ENCODE measurements around the gene NDUFV2.

NDUFV2 gene

DNA sequence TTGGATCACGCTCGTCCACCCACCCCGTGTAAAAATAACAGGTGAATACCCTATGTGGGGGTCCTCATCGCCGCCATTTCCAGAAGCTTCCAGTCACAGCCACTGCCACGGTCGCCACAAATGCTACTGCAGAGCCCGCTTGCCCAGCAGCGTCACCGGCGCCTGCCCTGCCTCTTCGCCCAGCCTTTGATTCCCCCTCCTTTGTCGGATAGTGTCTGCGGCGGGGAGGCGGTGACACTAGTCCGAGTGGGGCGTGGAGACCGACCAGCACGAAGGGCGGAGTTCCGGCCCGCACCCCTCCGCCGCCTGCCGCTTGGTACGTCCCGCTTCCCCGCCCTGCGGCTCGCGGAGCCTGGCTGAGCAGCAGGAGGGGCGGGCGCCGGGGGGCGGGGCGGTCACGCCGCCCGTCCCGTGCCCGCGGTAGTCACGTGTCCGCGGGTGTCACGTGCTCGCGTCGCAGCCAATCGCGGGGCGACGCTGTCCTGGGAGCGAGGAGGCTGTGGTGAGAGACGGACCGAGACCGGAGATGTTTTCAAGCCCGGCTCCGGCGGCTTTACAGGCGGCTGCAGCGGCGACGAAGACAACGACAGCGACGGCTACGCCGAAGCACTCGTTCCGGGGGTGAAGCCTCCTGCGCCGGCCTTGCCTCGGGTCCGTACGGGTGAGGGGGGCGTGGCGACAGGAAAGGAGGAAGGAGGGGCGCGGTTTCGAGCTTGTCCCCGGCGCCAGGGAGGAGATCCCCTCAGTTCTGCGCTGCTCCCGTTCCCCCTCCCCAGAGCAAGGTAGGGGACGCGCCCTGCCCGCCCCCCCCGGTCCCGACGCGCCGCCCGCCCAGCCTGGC lies 34.0 kb downstream of the NDUFV2 start, which contains the start of gene ANKRD12:
TSS of gene ANKRD12 (plus strand) at position 467 of the 841 bp plus-strand sequence. CDS start 45,652 bp downstream, outside the sequence.
- Histone ChIP-seq H3K27me3 (ENCODE audit: low read depth) (no peaks in the 10 kb centered on the region), H3K36me3 (replicated peaks) (peaks cover 9% of the 10 kb centered on the region), H3K9me3 (no peaks in the 10 kb centered on the region), H3K4me3 (peak within 1 kb of the TSS; percentile 78), H3K4me1 (peaks cover 36% of the 10 kb centered on the region)
- DNase-seq (ENCODE audit: low spot score in 2 of 2) = peak; percentile 97
- in situ Hi-C loops (cut with MboI; ENCODE audit: low sequenced_read_pairs) = no loop called here

- Histone ChIP-seq H3K9me3 (no peaks in the 10 kb centered on the region), H3K27me3 (ENCODE audit: low read depth) (no peaks in the 10 kb centered on the region), H3K4me1 (peaks cover 44% of the 10 kb centered on the region), H3K4me3 (peak overlapping the region; percentile 78), H3K36me3 (replicated peaks) (peaks cover 4% of the 10 kb centered on the region; the same call in 1 of the 2 replicates)
- DNase-seq (ENCODE audit: low spot score in 2 of 2) = peak; percentile 71 to 77
- in situ Hi-C loops (cut with MboI; ENCODE audit: low sequenced_read_pairs) = no loop called here
Observed at GRCh38 chr18:9137168-9138066, 34.9 kb downstream of the NDUFV2 start.

DNA sequence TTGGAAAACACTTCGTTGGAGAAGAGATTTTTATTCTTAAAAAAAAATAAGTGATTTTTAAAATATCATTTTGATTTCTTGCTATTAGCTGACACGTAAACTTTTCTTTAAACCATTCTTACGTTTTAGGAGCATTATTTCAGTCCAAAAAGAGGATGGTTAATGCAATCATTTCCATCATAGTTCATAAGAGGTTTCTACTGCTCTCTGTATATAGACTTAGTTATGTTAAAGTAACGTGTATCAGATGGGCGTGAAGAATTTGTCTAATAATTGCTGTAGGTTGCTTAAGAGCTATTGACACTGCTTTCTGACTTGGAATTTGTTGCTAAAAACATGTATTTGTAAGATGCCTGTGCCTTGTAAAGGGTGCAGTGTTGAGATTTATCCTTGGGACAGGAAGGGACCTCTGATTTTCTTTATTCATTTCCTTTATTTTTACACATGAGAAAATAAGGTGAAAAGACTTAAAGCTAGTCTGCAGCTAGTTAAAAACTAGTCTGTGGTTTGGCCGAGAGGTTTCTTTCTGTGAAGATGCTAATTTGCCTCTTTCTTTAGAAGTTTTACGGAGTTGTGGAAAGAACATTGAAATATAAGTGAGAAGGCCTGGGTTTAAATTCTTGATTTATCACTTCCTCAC lies 37.0 kb downstream of the NDUFV2 start:
- Histone ChIP-seq H3K27me3 (ENCODE audit: low read depth) (no peaks in the 10 kb centered on the region), H3K4me1 (peaks cover 42% of the 10 kb centered on the region), H3K4me3 (no peak overlapping the region; the same call in 1 of the 2 replicates), H3K36me3 (replicated peaks) (no peaks in the 10 kb centered on the region), H3K9me3 (no peaks in the 10 kb centered on the region)
- no peak for DNase-seq (ENCODE audit: low spot score in 2 of 2)
- in situ Hi-C loops (cut with MboI; ENCODE audit: low sequenced_read_pairs) = no loop called here

- in situ Hi-C loops (cut with MboI; ENCODE audit: low sequenced_read_pairs) = no loop called here
- H3K36me3 ChIP-seq (replicated peaks) = no peaks in the 10 kb centered on the region
- no peaks in the 10 kb centered on the region for H3K27me3 ChIP-seq (ENCODE audit: low read depth)
- no peaks in the 10 kb centered on the region for H3K9me3 ChIP-seq
- H3K4me1 ChIP-seq = peaks cover 38% of the 10 kb centered on the region
- H3K4me3 ChIP-seq = no peak overlapping the region; the same call in 1 of the 2 replicates
- no peak for DNase-seq (ENCODE audit: low spot score in 2 of 2)
Observed at GRCh38 chr18:9140381-9140780, 37.9 kb downstream of the NDUFV2 start.

GRCh38 chr18:9140984-9141383 lies 38.5 kb downstream of the NDUFV2 start:
- DNase-seq (ENCODE audit: low spot score in 2 of 2) = no peak
- no peak overlapping the region for H3K4me3 ChIP-seq
- in situ Hi-C loops (cut with MboI; ENCODE audit: low sequenced_read_pairs) = no loop called here
- peaks cover 37% of the 10 kb centered on the region for H3K4me1 ChIP-seq
- no peaks in the 10 kb centered on the region for H3K9me3 ChIP-seq
- no peaks in the 10 kb centered on the region for H3K27me3 ChIP-seq (ENCODE audit: low read depth)
- no peaks in the 10 kb centered on the region for H3K36me3 ChIP-seq (replicated peaks)

GRCh38 chr18:9146224-9146623 lies 43.7 kb downstream of the NDUFV2 start:
- no peak overlapping the region for H3K4me3 ChIP-seq
- H3K27me3 ChIP-seq (ENCODE audit: low read depth) = no peaks in the 10 kb centered on the region
- no peaks in the 10 kb centered on the region for H3K9me3 ChIP-seq
- in situ Hi-C loops (cut with MboI; ENCODE audit: low sequenced_read_pairs) = no loop called here
- peaks cover 12% of the 10 kb centered on the region for H3K4me1 ChIP-seq
- H3K36me3 ChIP-seq (replicated peaks) = no peaks in the 10 kb centered on the region
- DNase-seq (ENCODE audit: low spot score in 2 of 2) = no peak

GRCh38 chr18:9147440-9148202 lies 45.1 kb downstream of the NDUFV2 start:
- peak; percentile 49 to 73 for DNase-seq (ENCODE audit: low spot score in 2 of 2)
- Histone ChIP-seq H3K4me3 (no peak overlapping the region), H3K4me1 (no peaks in the 10 kb centered on the region; the same call in 1 of the 2 replicates)

DNA sequence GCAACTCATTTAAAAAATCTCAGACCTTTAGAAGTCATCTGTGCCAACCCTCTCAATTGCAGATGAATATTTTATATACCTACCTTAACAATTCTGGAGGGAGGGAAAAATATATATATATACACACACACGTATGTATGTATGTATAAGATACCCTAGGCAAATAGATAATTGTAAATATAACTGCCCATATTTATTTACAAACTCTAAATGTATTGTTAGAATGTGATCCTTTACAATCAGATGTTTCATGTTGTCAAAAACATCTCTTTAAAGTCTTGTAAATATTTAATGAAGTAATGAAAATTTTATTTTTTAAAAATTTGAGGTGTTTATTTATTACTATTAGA lies 45.7 kb downstream of the NDUFV2 start:
- Histone ChIP-seq H3K4me3 (no peak overlapping the region), H3K9me3 (no peaks in the 10 kb centered on the region), H3K36me3 (replicated peaks) (no peaks in the 10 kb centered on the region; the same call in 1 of the 2 replicates), H3K27me3 (ENCODE audit: low read depth) (no peaks in the 10 kb centered on the region), H3K4me1 (no peaks in the 10 kb centered on the region; the same call in 1 of the 2 replicates)
- in situ Hi-C loops (cut with MboI; ENCODE audit: low sequenced_read_pairs) = no loop called here
- DNase-seq (ENCODE audit: low spot score in 2 of 2) = no peak

More at GRCh38 chr18:9147440-9148202, 45.1 kb downstream of the NDUFV2 start:
- Histone ChIP-seq H3K9me3 (no peaks in the 10 kb centered on the region), H3K36me3 (replicated peaks) (no peaks in the 10 kb centered on the region; the same call in 1 of the 2 replicates), H3K27me3 (ENCODE audit: low read depth) (no peaks in the 10 kb centered on the region)
- in situ Hi-C loops (cut with MboI; ENCODE audit: low sequenced_read_pairs) = no loop called here

DNA sequence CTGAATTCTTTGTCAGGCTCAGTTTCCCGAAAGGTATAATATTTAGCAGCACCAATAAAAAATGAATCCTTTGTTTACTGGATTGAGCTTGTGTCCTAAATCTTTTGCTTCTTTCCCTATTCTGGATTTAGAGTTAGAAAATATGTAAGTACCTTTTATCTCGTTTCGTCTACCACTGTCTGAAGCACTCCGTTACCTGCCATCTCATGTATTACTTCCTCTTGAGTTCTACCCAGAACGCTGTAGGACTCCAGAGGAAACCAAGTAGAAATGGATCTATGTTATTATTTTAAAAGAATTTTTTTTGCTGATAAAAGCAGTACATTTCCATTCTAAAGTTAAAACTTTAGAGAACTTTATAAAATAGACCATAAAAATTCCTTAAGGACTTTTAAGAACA lies 47.6 kb downstream of the NDUFV2 start:
- Histone ChIP-seq H3K36me3 (replicated peaks) (no peaks in the 10 kb centered on the region; the same call in 1 of the 2 replicates), H3K4me1 (no peaks in the 10 kb centered on the region), H3K27me3 (ENCODE audit: low read depth) (no peaks in the 10 kb centered on the region), H3K4me3 (no peak overlapping the region), H3K9me3 (no peaks in the 10 kb centered on the region)
- in situ Hi-C loops (cut with MboI; ENCODE audit: low sequenced_read_pairs) = no loop called here
- no peak for DNase-seq (ENCODE audit: low spot score in 2 of 2)

DNA sequence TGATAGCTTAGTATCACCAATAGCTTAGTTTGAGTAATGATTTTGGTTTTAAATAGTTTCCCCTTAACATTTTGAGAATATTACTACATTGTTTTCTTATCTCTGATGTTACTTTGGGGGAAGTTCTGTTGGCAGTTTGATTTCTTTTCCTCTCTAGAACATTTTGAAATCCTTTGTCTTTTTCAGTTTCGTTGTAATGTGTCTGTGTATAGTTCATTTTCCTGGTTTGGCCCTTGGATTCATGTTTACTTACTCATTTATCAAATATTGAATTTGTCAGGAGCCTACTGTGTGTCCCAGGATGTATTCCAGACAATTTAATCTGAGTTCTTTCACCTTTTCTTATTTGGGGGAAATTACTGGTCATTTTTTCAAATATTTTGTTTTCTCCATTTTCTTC lies 50.8 kb downstream of the NDUFV2 start:
- no peaks in the 10 kb centered on the region for H3K4me1 ChIP-seq
- no peaks in the 10 kb centered on the region for H3K9me3 ChIP-seq
- DNase-seq (ENCODE audit: low spot score in 2 of 2) = no peak
- H3K36me3 ChIP-seq (replicated peaks) = no peaks in the 10 kb centered on the region; the same call in 1 of the 2 replicates
- H3K4me3 ChIP-seq = no peak overlapping the region
- in situ Hi-C loops (cut with MboI; ENCODE audit: low sequenced_read_pairs) = no loop called here
- no peaks in the 10 kb centered on the region for H3K27me3 ChIP-seq (ENCODE audit: low read depth)

DNA sequence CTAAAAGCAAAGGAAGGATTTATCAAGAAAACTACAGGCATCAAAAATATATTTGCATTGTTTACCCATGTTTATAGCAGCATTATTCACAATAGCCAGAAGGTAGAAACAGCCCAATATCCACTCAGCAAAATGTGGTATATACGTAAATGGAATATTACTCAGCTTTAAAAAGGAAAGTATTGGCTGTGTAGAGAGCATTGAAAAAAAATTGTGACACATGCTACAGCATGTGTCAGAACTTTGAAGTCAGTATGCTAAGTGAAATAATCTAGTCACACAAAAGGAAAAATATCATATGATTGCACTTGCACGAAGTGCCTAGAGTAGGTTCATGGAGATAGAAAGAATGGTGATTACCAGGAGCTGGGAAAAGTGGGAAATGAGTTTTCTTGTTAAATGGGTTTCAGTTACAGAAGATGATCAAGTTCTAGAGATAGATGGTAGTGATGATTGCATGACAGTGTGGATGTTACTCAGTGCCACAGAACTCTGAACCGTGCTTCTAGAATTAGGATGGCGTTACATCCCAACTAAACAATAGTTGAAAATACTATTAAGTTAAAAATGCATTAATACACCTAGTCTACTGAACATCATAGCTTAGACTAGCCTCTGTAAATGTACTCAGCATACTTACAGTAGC lies 54.2 kb downstream of the NDUFV2 start:
- no peak overlapping the region for H3K4me3 ChIP-seq
- no peaks in the 10 kb centered on the region for H3K27me3 ChIP-seq (ENCODE audit: low read depth)
- H3K9me3 ChIP-seq = no peaks in the 10 kb centered on the region
- in situ Hi-C loops (cut with MboI; ENCODE audit: low sequenced_read_pairs) = no loop called here
- no peak for DNase-seq (ENCODE audit: low spot score in 2 of 2)
- no peaks in the 10 kb centered on the region for H3K4me1 ChIP-seq
- H3K36me3 ChIP-seq (replicated peaks) = no peaks in the 10 kb centered on the region

DNA sequence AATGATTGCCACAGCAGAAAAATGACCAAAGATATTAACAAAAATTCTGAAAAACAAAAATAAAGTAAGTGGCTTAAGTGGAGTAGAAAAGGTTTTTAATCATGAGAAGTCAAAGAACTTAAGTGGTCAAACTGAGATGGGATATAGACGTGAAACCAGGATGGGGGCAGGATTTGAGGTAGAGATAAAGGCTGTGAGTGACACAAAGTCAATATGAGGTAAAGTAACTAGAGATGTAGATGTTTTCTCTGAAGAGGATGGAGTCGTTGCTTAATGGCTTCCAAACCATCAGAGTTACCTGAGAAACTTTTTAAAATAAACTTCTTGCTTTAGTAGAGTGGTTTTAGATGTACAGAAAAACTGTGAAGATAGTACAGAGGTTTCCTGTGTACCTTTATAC lies 55.3 kb downstream of the NDUFV2 start:
- Histone ChIP-seq H3K4me3 (no peak overlapping the region), H3K27me3 (ENCODE audit: low read depth) (no peaks in the 10 kb centered on the region), H3K4me1 (no peaks in the 10 kb centered on the region), H3K36me3 (replicated peaks) (no peaks in the 10 kb centered on the region), H3K9me3 (no peaks in the 10 kb centered on the region)
- no peak for DNase-seq (ENCODE audit: low spot score in 2 of 2)
- in situ Hi-C loops (cut with MboI; ENCODE audit: low sequenced_read_pairs) = no loop called here
